ENCODE data around the gene SMTNL1. TPM values are rescaled to one million over a fixed set of nuclear protein-coding genes. Genes with fewer than 3 reads are reported as not detected.

Gene SMTNL1
- total RNA-seq, 1 donor: not detected

DNA sequence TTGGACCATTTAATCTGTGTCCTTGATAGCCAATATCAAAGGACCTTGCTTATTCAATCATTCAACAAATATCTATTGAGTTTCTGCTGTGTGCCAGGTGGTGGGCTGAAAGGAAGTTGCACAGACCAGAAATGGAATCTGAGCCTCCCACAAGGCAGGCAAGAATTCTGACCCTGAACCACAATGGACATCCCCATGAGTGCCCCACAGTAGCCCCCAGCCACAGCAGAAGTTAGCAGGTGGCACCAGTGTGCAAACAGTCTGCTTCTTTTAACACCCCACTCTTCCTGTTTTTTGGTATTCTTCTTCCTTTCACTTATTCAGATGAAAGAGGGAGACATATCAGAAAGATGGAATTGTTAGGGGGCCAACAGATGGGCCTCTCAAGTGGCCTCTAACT, 47.9 kb downstream of the SMTNL1 start:
- TF ChIP-seq, protein P1, sequence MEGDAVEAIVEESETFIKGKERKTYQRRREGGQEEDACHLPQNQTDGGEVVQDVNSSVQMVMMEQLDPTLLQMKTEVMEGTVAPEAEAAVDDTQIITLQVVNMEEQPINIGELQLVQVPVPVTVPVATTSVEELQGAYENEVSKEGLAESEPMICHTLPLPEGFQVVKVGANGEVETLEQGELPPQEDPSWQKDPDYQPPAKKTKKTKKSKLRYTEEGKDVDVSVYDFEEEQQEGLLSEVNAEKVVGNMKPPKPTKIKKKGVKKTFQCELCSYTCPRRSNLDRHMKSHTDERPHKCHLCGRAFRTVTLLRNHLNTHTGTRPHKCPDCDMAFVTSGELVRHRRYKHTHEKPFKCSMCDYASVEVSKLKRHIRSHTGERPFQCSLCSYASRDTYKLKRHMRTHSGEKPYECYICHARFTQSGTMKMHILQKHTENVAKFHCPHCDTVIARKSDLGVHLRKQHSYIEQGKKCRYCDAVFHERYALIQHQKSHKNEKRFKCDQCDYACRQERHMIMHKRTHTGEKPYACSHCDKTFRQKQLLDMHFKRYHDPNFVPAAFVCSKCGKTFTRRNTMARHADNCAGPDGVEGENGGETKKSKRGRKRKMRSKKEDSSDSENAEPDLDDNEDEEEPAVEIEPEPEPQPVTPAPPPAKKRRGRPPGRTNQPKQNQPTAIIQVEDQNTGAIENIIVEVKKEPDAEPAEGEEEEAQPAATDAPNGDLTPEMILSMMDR (IDR thresholded peaks at IDR 0.05; ENCODE audit: insufficient read depth, low read depth, low read length): no peak
- no peak for DNase-seq (ENCODE audit: low read depth)

DNA sequence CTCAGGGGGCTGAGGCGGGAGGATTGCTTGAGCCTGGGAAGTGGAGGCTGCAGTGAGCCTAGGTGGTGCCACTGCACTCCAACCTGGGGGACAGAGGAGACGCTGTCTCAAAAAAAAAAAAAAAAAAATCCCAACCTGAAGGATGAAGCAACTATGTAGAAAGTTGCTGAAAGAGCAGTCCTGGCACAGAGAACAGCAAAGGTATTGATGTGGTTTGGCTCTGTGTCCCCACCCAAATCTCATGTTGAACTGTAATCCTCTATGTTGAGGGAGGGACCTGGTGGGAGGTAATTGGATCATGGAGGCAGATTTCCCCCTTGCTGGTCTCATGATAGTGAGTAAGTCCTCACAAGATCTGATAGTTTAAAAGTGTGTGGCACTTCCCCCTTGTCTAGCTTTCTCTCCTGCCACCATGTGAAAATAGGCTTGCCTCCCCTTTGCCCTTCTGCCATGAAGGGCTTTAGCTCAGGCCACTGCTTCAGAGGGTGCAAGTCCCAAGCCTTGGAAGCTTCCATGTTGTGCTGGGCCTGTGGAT, 49.4 kb downstream of the SMTNL1 start:
- DNase-seq (ENCODE audit: low read depth): no peak
- no peak overlapping the region for H3K4me3 ChIP-seq (ENCODE audit: low read depth, low read length)
- TF ChIP-seq, protein P1 (IDR thresholded peaks at IDR 0.05; ENCODE audit: insufficient read depth, low read depth, low read length): no peak

More for the DNA sequence above, 47.9 kb downstream of the SMTNL1 start:
- H3K4me3 ChIP-seq (ENCODE audit: low read depth, low read length): no peak overlapping the region

DNA sequence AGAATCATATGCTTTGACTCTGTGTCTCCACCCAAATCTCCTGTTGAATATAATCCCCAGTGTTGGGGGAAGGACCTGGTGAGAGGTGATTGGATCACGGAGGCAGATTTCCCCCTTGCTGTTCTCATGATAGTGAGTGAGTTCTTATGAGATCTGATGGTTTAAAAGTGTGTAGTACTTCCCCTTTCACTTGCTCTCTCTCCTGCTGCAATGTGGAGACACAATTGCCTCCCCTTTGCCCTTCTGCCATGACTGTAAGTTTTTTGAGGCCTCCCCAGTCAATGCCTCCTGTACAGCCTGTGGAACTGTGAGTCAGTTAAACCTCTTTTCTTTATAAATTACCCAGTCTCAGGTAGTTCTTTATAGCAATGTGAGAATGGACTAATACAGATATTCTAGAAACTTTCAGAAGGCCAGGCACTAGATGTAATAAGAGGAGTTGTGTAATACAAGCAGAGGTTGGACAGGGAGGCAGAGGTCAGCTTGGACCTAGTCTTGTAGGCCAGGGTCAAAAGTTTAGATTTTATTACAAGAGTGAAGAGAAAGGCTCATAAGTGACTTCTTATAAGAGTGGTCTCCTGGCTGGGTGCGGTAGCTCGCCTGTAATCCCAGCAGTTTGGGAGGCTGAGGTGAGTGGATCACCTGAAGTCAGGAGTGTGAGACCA, 50.8 kb downstream of the SMTNL1 start:
- TF ChIP-seq, protein P1 (IDR thresholded peaks at IDR 0.05; ENCODE audit: insufficient read depth, low read depth, low read length): no peak
- no peak overlapping the region for H3K4me3 ChIP-seq (ENCODE audit: low read depth, low read length)
- no peak for DNase-seq (ENCODE audit: low read depth)

DNA sequence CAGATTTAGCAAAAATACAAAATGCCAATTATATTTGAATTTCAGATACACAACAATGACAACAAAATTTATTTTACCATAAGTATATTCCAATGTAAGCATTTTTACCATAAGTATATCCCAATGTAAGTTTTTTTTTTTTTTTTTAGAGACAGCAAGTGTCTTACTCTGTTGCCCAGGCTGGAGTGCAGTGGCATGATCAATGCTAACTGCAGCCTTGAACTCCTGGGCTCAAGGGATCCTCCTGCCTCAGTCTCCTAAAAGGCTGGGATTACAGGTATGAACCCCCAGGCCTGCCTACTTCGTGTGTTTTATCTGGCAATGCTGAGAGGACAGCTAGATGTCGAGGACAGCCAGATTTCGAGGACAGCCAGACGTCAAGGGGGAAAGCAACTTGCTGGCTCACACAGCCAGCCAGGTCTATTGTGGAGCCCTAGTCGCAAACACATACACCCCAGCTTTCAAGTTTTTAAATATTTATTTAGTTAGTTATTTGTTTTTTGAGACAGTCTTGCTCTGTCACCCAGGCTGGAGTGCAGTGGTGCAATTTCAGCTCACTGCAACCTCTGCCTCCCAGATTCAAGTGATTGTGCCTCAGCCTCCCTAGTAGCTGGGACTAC, 59.0 kb downstream of the SMTNL1 start:
- TF ChIP-seq, protein P1 (IDR thresholded peaks at IDR 0.05; ENCODE audit: insufficient read depth, low read depth, low read length): no peak
- H3K4me3 ChIP-seq (ENCODE audit: low read depth, low read length): no peak overlapping the region

DNA sequence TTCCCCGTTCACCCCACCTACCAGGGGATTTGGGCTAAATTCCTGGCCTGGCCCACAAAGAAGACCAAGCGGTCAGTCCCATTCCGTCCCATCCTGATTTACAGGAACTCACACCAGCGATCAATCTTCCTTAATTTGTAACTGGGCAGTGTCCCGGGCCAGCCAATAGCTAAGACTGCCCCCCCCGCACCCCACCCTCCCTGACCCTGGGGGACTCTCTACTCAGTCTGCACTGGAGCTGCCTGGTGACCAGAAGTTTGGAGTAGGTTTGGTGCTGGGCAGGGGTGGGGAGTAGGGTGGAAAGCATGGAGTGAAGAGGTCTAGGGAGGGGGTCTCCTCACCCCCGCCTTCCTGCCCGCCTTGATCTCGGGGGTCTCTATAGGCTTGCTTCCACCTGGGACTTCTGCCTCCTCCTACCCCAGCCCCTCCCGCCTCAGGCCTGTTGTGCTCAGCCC, 60.1 kb downstream of the SMTNL1 start, which contains the start of gene SERPING1:
Gene SERPING1, plus strand, starts transcription at position 225 of the 455 bp plus-strand sequence. CDS start 586 bp downstream, outside the sequence.
- TF ChIP-seq, protein P1 (IDR thresholded peaks at IDR 0.05; ENCODE audit: insufficient read depth, low read depth, low read length): no peak
- peak; percentile 27 for DNase-seq (ENCODE audit: low read depth)
- peak within 1 kb of the TSS; percentile 61 for H3K4me3 ChIP-seq (ENCODE audit: low read depth, low read length)

More for the DNA sequence above, 59.0 kb downstream of the SMTNL1 start:
- DNase-seq (ENCODE audit: low read depth): no peak

DNA sequence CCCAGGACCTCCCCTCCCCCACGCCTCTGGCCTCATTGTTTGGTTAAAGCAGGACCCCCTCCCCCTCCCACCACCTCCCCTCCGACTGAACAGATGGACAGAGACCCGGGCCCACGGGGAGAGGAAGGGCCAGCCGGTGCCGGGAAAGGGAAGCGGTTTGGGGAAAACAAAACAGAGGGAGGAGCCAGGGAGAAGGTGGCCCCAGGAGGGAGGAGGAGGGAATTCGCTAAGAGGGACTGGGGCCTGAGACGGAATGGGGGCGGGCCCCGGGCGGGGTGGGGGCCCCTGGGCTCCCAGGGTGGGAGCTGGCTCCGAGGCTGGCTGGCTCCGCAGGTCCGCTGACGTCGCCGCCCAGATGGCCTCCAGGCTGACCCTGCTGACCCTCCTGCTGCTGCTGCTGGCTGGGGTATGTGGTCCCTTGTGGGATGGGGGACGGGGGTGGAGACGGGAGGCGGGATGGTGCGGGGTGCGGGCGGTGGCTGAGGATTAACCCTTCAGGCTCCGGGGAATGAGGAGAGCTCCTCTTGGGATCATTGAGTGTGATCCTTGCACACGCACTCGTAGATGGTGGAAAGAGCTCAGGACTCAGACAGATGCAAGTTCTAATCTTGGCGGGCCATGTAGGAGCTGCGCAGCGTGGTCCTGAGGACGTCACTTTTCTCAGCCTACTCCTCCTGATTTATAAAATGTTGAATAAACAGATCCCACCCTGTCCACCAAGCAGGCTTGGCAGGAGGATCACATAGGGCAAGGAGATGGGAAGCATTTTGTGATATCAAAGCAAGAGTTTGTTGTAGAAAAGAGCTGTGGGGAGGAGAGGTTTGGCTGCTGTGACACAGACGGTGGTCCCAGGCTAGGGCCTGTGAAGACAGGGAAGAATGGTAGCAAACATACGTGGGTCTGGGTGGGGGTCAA, 60.8 kb downstream of the SMTNL1 start:
- peak overlapping the region; percentile 61 for H3K4me3 ChIP-seq (ENCODE audit: low read depth, low read length)
- peak; percentile 76 for DNase-seq (ENCODE audit: low read depth)
- TF ChIP-seq, protein P1 (IDR thresholded peaks at IDR 0.05; ENCODE audit: insufficient read depth, low read depth, low read length): no peak

All from fibroblast of villous mesenchyme (primary cell).